GM23248 (cell line): ENCODE data around the gene KNDC1.

Experiments used
- EZH2 ChIP-seq: fragments of 200-600 bp; sonication (generic); IDR thresholded peaks from 2 replicates; pipeline ENCODE4 v1.6.1; 2018; ENCODE audit warnings: antibody characterized with exemption, mild to moderate bottlenecking; ENCODE audit not compliant: insufficient read depth, poor library complexity, severe bottlenecking
- EZH2phosphoT487 ChIP-seq: fragments of 200-600 bp; sonication (generic); IDR thresholded peaks from 2 replicates; pipeline ENCODE4 v1.6.1; 2018; ENCODE audit warnings: antibody characterized with exemption, moderate library complexity, mild to moderate bottlenecking, low read depth; ENCODE audit not compliant: insufficient read depth

- TF ChIP-seq EZH2 (no peak), EZH2phosphoT487 (no peak)
These were observed 38.8 kb downstream of the KNDC1 start for GRCh38 chr10:133198621-133199487.
